IMR-90 (cell line): ENCODE measurements around the gene SDK1. TPM values are rescaled to one million over a fixed set of nuclear protein-coding genes. Genes with fewer than 3 reads are reported as not detected.

Experiments used
- ATAC-seq: fragments of 200-7000 bp; cut with Tn5 transposase; 2 replicates; pipeline ENCODE4 v1.9.1; 2020; ENCODE audit warnings: low read depth, mild to moderate bottlenecking, moderate library complexity
- BruUV-seq: library from RNA; stranded (reverse); fragments of 400-500 nt; replicated peaks from 2 replicates; lab custom pipeline; 2021; lab: Mats Ljungman, UMichigan
- CTCF ChIA-PET: fragments of 300-600 bp; formaldehyde crosslinking; extraction: SDS; loops from one replicate; lab custom pipeline; 2021; ENCODE audit warnings: antibody characterized with exemption; lab: Yijun Ruan, JAX
- POLR2A ChIA-PET: fragments of 300-600 bp; sonication (Branson Sonifier 250); formaldehyde crosslinking; loops from one replicate; lab custom pipeline; 2022; ENCODE audit warnings: antibody characterized with exemption; ENCODE audit not compliant: unreplicated experiment; lab: Charles Lee
- DNase-seq: peaks from one replicate; pipeline ENCODE4 v3.0.0; 2013
- H2AFZ ChIP-seq: replicated peaks from 2 replicates; pipeline ENCODE3; 2013; ENCODE audit warnings: low read length, mild to moderate bottlenecking; ENCODE audit not compliant: poor library complexity
- H2AK5ac ChIP-seq: 2 replicates; pipeline ENCODE4 v1.6.1; 2013; ENCODE audit warnings: low read depth, low read length, inconsistent platforms
- H2AK9ac ChIP-seq: replicated peaks from 2 replicates; pipeline ENCODE3; 2013; ENCODE audit warnings: mild to moderate bottlenecking, low read depth, low read length, moderate library complexity; ENCODE audit not compliant: poor library complexity
- H2BK120ac ChIP-seq: 2 replicates; pipeline ENCODE4 v1.6.1; 2013; ENCODE audit warnings: low read depth, low read length, inconsistent platforms
- H2BK15ac ChIP-seq: 3 replicates; pipeline ENCODE4 v1.6.1; 2013; ENCODE audit warnings: low read depth, low read length, inconsistent platforms
- H2BK20ac ChIP-seq: 2 replicates; pipeline ENCODE4 v1.6.1; 2013; ENCODE audit warnings: low read depth, mild to moderate bottlenecking, inconsistent platforms, low read length, moderate library complexity
- H2BK5ac ChIP-seq: 2 replicates; pipeline ENCODE4 v1.6.1; 2013; ENCODE audit warnings: mild to moderate bottlenecking, low read depth, low read length, inconsistent platforms; ENCODE audit not compliant: poor library complexity, severe bottlenecking
- H3K14ac ChIP-seq: replicated peaks from 2 replicates; pipeline ENCODE4 v1.6.1; 2013; ENCODE audit warnings: low read depth, low read length, inconsistent platforms
- H3K18ac ChIP-seq: 2 replicates; pipeline ENCODE4 v1.6.1; 2013; ENCODE audit warnings: low read depth, low read length, control low read depth
- H3K23ac ChIP-seq: 2 replicates; pipeline ENCODE4 v1.6.1; 2013; ENCODE audit warnings: low read depth, low read length, inconsistent platforms
- H3K27ac ChIP-seq: 2 replicates; pipeline ENCODE4 v1.5.1; 2013; ENCODE audit warnings: mild to moderate bottlenecking, control low read depth, low read length; ENCODE audit not compliant: insufficient read depth
- H3K27me3 ChIP-seq: 2 replicates; pipeline ENCODE4 v1.6.1; 2013; ENCODE audit warnings: low read length; ENCODE audit not compliant: control insufficient read depth, insufficient read depth
- H3K36me3 ChIP-seq: 2 replicates; pipeline ENCODE4 v1.6.1; 2013; ENCODE audit warnings: low read length, mixed read lengths; ENCODE audit not compliant: control insufficient read depth, insufficient read depth
- H3K4ac ChIP-seq: 2 replicates; pipeline ENCODE4 v1.6.1; 2013; ENCODE audit warnings: low read depth, low read length, inconsistent platforms
- H3K4me1 ChIP-seq: 2 replicates; pipeline ENCODE4 v1.6.1; 2013; ENCODE audit warnings: low read length, mixed read lengths; ENCODE audit not compliant: control insufficient read depth, insufficient read depth
- H3K4me2 ChIP-seq: 2 replicates; pipeline ENCODE4 v1.6.1; 2013; ENCODE audit warnings: low read depth, mild to moderate bottlenecking, control low read depth, low read length, moderate library complexity
- H3K4me3 ChIP-seq: 2 replicates; pipeline ENCODE4 v1.5.1; 2013; ENCODE audit warnings: low read depth, mild to moderate bottlenecking, control low read depth, low read length, moderate library complexity; ENCODE audit not compliant: insufficient read depth
- H3K56ac ChIP-seq: 2 replicates; pipeline ENCODE4 v1.6.1; 2013; ENCODE audit warnings: low read length, inconsistent platforms; ENCODE audit not compliant: insufficient read depth; ENCODE audit errors: extremely low read depth
- H3K79me1 ChIP-seq, 2 experiments: 2 replicates each; pipeline ENCODE4 v1.6.1; 2013; ENCODE audit warnings: low read length in 2 of 2, inconsistent platforms in 1 of 2, low read depth in 1 of 2
- H3K9ac ChIP-seq: 2 replicates; pipeline ENCODE4 v1.6.1; 2013; ENCODE audit warnings: low read depth, low read length, control low read depth
- H3K9me1 ChIP-seq: 2 replicates; pipeline ENCODE4 v1.6.1; 2013; ENCODE audit warnings: low read length, inconsistent platforms; ENCODE audit not compliant: insufficient read depth
- H3K9me3 ChIP-seq: 2 replicates; pipeline ENCODE4 v1.6.1; 2013; ENCODE audit warnings: low read length; ENCODE audit not compliant: control insufficient read depth, insufficient read depth
- H4K20me1 ChIP-seq: 2 replicates; pipeline ENCODE4 v1.6.1; 2013; ENCODE audit warnings: low read length, inconsistent platforms; ENCODE audit not compliant: insufficient read depth
- H4K5ac ChIP-seq: 2 replicates; pipeline ENCODE4 v1.6.1; 2013; ENCODE audit warnings: mild to moderate bottlenecking, low read depth, low read length, control low read depth
- H4K8ac ChIP-seq, 2 experiments: 2 replicates each; pipeline ENCODE4 v1.6.1; 2013; ENCODE audit warnings: low read depth in 2 of 2, low read length in 2 of 2, control low read depth in 1 of 2, inconsistent platforms in 1 of 2
- H4K91ac ChIP-seq: 2 replicates; pipeline ENCODE4 v1.6.1; 2013; ENCODE audit warnings: low read depth, low read length, inconsistent platforms; ENCODE audit not compliant: insufficient read depth
- BHLHE40 ChIP-seq: fragments of 150-350 bp; IDR thresholded peaks from 2 replicates; pipeline ENCODE4 v1.6.1; 2016; ENCODE audit warnings: mild to moderate bottlenecking, low read depth, low read length
- ELK1 ChIP-seq: fragments of 150-350 bp; IDR thresholded peaks from 2 replicates; pipeline ENCODE4 v1.6.1; 2016; ENCODE audit warnings: low read depth, mild to moderate bottlenecking, low read length, moderate library complexity, borderline replicate concordance
- FOS ChIP-seq: fragments of 150-350 bp; IDR thresholded peaks from 2 replicates; pipeline ENCODE4 v1.6.1; 2016; ENCODE audit warnings: low read depth, low read length
- NFE2L2 ChIP-seq: fragments of 150-350 bp; IDR thresholded peaks from 2 replicates; pipeline ENCODE4 v1.6.1; 2016; ENCODE audit warnings: low read depth, mild to moderate bottlenecking, low read length
- RAD21 ChIP-seq: IDR thresholded peaks from 2 replicates; pipeline ENCODE4 v1.6.1; 2012; ENCODE audit warnings: low read length, improper control_type of control experiment
- USF2 ChIP-seq: fragments of 150-350 bp; IDR thresholded peaks from 2 replicates; pipeline ENCODE4 v1.6.1; 2017; ENCODE audit warnings: mild to moderate bottlenecking, antibody characterized with exemption, low read length, low read depth
- WGBS, 2 experiments: methylation state at CpG; one replicate each; pipeline versions ENCODE4 v1.1.5 to v1.1.7; 2013; ENCODE audit warnings: missing lambda C conversion rate in 2 of 2; ENCODE audit not compliant: insufficient read length in 1 of 2; ENCODE audit errors: extremely low coverage in 2 of 2; 5-methylcytosine and 5-hydroxymethylcytosine counted together
- dilution Hi-C: fragments of 300-500 bp; cut with HindIII; formaldehyde crosslinking; loops from one replicate; pipeline ENCODE4 v1.14.3; 2018; ENCODE audit warnings: low sequenced_read_pairs; ENCODE audit not compliant: unreplicated experiment
- in situ Hi-C: fragments of 300-500 bp; cut with MboI; formaldehyde crosslinking; loops from 3 replicates; pipeline ENCODE4 v1.14.3; 2019; ENCODE audit warnings: low sequenced_read_pairs, inconsistent platforms, mixed read lengths
- intact Hi-C: fragments of 100-400 bp; cut with micrococcal nuclease; formaldehyde crosslinking; loops from 2 replicates; pipeline ENCODE4 v1.10.0; 2022
- polyA plus RNA-seq, 3 experiments: library from polyadenylated mRNA; depleted of rRNA; stranded (reverse); fragments of >200 nt; gene quantifications; 2 replicates each; pipeline ENCODE4 v1.2.3, GENCODE V29; 2012; ENCODE audit warnings: low replicate concordance in 1 of 3
- total RNA-seq: library from RNA; depleted of rRNA; stranded (reverse); fragments of >200 nt; gene quantifications from 2 replicates; pipeline ENCODE4 v1.2.3, GENCODE V29; 2012

The SDK1 gene
- total and polyA plus RNA-seq, 2 of the 4 experiments (the other 2 are of a cell fraction): 1.5 to 1.6 TPM

GRCh38 chr7:3959364-3959763 lies 658.3 kb downstream of the SDK1 start:
- Histone ChIP-seq H3K56ac (no peak overlapping the region), H3K4me2 (no peak overlapping the region), H3K9me3 (no peaks in the 10 kb centered on the region; the same call in 1 of the 2 replicates), H4K20me1 (no peaks in the 10 kb centered on the region), H2AFZ (no peak overlapping the region), H2BK15ac (no peak overlapping the region), H3K36me3 (0 out of 2 replicates have a peak, but pooled peaks cover 2% of the 10 kb centered on the region), H4K8ac (no peak overlapping the region), H3K4me1 (peaks cover 4% of the 10 kb centered on the region; the same call in 1 of the 2 replicates), H2BK120ac (no peak overlapping the region), H3K9ac (no peak overlapping the region), H3K4ac (no peak overlapping the region), H3K4me3 (no peak overlapping the region), H3K18ac (no peak overlapping the region), H3K14ac (no peak overlapping the region), H3K9me1 (no peaks in the 10 kb centered on the region), H3K23ac (no peak overlapping the region), H2AK9ac (no peak overlapping the region), H3K27me3 (no peaks in the 10 kb centered on the region), H2BK5ac (no peak overlapping the region), H4K5ac (no peak overlapping the region), H2AK5ac (no peak overlapping the region), H4K91ac (no peak overlapping the region), H3K27ac (no peak overlapping the region), H3K79me1 (no peaks in the 10 kb centered on the region), H2BK20ac (no peak overlapping the region)
- POLR2A ChIA-PET: no interaction called here
- dilution Hi-C loops (no loop called here), in situ Hi-C loops (no loop called here), intact Hi-C loops (no loop called here)
- no CpG with 5 or more reads among the region's 6 CpGs for WGBS, 2 experiments
- BruUV-seq: no TSS peak
- CTCF ChIA-PET: no interaction called here
- ATAC-seq: no peak
- TF ChIP-seq ELK1: no peak
- no peak for TF ChIP-seq USF2
- no peak for TF ChIP-seq FOS
- TF ChIP-seq RAD21: no peak
- no peak for TF ChIP-seq BHLHE40
- no peak for TF ChIP-seq NFE2L2
- DNase-seq: no peak
